ENCODE data around the gene ZNF22. TPM values are rescaled to one million over a fixed set of nuclear protein-coding genes. Genes with fewer than 3 reads are reported as not detected.

ZNF22 gene
- total RNA-seq, 1 experiment from 2014 or later: 36.9 TPM

- Histone ChIP-seq H2BK120ac (ENCODE audit: low read depth, low read length, poor library complexity, severe bottlenecking) (no peak overlapping the region), H3K27me3 (ENCODE audit: insufficient read depth, low read length) (no peaks in the 10 kb centered on the region), H3K14ac (ENCODE audit: insufficient read depth, low read length) (no peak overlapping the region; the same call in 1 of the 2 replicates), H3K4ac (ENCODE audit: low read depth, low read length) (no peak overlapping the region), H4K5ac (ENCODE audit: insufficient read length, low read depth, low read length) (no peak overlapping the region), H2BK12ac (ENCODE audit: insufficient read length, low read depth, low read length) (no peak overlapping the region), H2AK5ac (ENCODE audit: insufficient read length, low read length) (no peak overlapping the region), H3K79me2 (ENCODE audit: insufficient read depth, low read length) (no peaks in the 10 kb centered on the region), H4K91ac (ENCODE audit: insufficient read length, low read depth, low read length) (no peak overlapping the region), H2BK20ac (ENCODE audit: low read depth, low read length, poor library complexity, severe bottlenecking) (no peak overlapping the region), H3K4me1 (ENCODE audit: insufficient read depth, low read length) (peaks cover 11% of the 10 kb centered on the region; the same call in 1 of the 2 replicates), H4K8ac (replicated peaks; ENCODE audit: insufficient read length, low read depth, low read length) (no peak overlapping the region), H3K79me1 (ENCODE audit: insufficient read depth, low read depth, low read length, poor library complexity, severe bottlenecking) (no peaks in the 10 kb centered on the region), H3T11ph (ENCODE audit: low read length) (no peak overlapping the region), H2BK15ac (ENCODE audit: low read depth, low read length) (no peak overlapping the region), H3K9me3 (ENCODE audit: control insufficient read depth, low read depth, low read length) (no peaks in the 10 kb centered on the region), H2BK5ac (ENCODE audit: insufficient read length, low read length) (no peak overlapping the region), H3K27ac (ENCODE audit: insufficient read length, low read depth, low read length) (no peak overlapping the region), H3K23me2 (ENCODE audit: insufficient read length, low read depth, low read length, poor library complexity, severe bottlenecking) (no peaks in the 10 kb centered on the region), H3K23ac (ENCODE audit: insufficient read length, low read depth, low read length) (no peak overlapping the region), H3K9ac (ENCODE audit: extremely low read depth, insufficient read length, low read length) (no peak overlapping the region), H3K18ac (ENCODE audit: insufficient read length, low read depth, low read length) (no peak overlapping the region), H3K4me2 (ENCODE audit: insufficient read depth, insufficient read length, low read length) (no peak overlapping the region), H4K20me1 (ENCODE audit: control insufficient read depth, insufficient read depth, insufficient read length) (no peaks in the 10 kb centered on the region), H3K56ac (ENCODE audit: insufficient read length, low read depth, low read length) (no peak overlapping the region), H2AFZ (ENCODE audit: low read length) (no peak overlapping the region)
- Mint-ChIP-seq H3K36me3 (ENCODE audit: insufficient read depth in 1 of 3, low read depth in 3 of 3) (peaks cover 3 to 5% (median 4%) of the 10 kb centered on the region in 3 experiments; a peak in 3 of 7 replicates), H3K4me3 (no peak overlapping the region), H3K27ac (no peak overlapping the region; a peak in 1 of 7 replicates), H3K27me3 (ENCODE audit: low read depth) (peaks cover 5% of the 10 kb centered on the region), H3K9me3 (no peaks in the 10 kb centered on the region), H3K4me1 (peaks cover 57 to 62% of the 10 kb centered on the region in 2 experiments)
- no peak for TF ChIP-seq CTCF (conservative IDR thresholded peaks at IDR 0.05)
- no CpG with 5 or more reads among the region's 9 CpGs for WGBS (ENCODE audit: extremely low coverage, insufficient read length, low lambda C conversion rate)
- no peak for DNase-seq
Observed at GRCh38 chr10:44982114-44982460, 18.6 kb upstream of the ZNF22 start.

All from H9 (cell line).